VCaP (cell line): Measurements from ENCODE around the gene CCDC149.

Experiments
- H3K27ac ChIP-seq: fragments of 450-650 bp; 2 replicates; pipeline ENCODE4 v1.5.1; 2017
- CTCF ChIP-seq: fragments of 450-650 bp; conservative IDR thresholded peaks from 2 replicates; pipeline ENCODE4 v1.5.1; 2017; ENCODE audit warnings: mild to moderate bottlenecking, moderate library complexity

The CCDC149 gene

DNA sequence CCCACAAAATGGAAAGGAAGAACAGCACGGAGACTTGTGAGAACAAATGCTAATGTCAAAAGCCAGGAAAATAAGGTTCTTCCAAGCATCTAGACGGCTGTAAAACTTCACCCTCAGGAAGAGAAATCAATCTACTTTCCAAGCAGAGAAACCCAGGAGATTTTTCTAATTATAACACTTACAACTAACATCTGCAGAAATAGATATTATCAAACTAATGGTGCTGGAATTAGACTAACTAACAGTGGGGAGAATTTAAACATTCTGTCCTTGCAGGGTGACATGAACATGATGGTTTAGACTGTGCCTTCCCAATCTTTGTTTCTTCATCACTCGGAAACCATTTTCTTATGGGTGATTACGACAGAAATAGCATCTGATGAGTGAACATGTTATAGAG is 77.1 kb downstream of the CCDC149 start:
- no peak for TF ChIP-seq CTCF
- no peak overlapping the region for H3K27ac ChIP-seq

DNA sequence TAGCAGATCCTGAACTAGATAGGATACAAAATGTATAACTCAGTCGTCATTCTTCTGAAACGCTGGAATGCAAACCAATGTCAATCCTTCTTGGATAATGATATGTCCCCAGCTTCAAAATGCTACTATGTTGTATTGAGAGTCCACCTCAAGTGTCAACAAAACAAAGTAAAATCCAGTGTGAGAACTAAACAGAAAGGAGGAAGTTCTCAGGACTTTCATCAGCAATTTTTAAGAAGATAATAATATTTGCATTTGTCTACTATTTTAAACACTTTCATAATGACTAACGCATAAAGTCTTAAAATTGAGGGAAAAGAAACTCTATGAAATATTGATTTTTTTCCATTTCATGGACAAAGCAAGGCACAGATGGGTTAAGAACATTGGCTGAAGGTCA is 81.2 kb downstream of the CCDC149 start:
- H3K27ac ChIP-seq = no peak overlapping the region
- TF ChIP-seq CTCF = no peak

- H3K27ac ChIP-seq = no peak overlapping the region
- TF ChIP-seq CTCF = no peak
Observed at GRCh38 chr4:24824720-24825119, 88.1 kb downstream of the CCDC149 start.

DNA sequence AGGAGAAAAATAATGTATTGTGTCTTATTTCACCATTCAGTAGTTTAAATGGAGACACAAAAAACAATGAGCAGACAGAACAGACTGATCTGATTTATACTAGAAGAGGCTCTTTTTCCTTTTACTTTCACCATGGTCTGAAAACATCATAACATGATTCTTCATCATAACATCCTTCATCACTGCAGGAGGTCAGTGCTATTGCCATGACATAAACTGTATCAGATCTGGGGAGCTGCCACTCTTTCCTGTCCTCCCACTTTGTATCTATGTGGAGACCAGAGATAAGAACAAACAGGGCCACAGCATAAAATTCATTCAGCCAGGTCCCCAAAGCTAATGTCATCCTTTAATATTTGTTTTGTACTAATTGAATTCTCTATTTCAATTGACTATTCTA is 92.3 kb downstream of the CCDC149 start:
- H3K27ac ChIP-seq = no peak overlapping the region
- TF ChIP-seq CTCF = no peak

GRCh38 chr4:24816797-24817196 is 96.0 kb downstream of the CCDC149 start:
- no peak for TF ChIP-seq CTCF
- H3K27ac ChIP-seq = no peak overlapping the region

DNA sequence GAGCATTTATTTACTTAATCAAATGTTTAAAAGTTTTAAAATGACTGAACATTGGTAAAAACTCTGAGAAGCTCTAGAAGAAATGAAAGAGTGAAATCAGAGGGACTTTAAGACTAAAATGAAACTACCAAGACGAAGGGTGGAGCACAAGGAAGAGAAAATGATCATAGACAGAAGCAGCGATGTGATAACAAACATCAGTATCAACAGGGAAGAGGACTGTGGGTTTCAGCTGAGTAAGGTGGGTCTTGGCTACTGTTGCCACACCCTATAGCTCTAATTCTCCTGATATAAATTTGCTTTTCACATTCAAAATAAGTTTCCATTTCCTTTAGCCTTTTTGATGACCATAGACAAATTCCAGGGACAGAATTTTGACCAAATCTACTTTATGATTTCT is 99.1 kb downstream of the CCDC149 start:
- no peak overlapping the region for H3K27ac ChIP-seq
- no peak for TF ChIP-seq CTCF

GRCh38 chr4:24810871-24811631 is 101.8 kb downstream of the CCDC149 start:
- no peak overlapping the region for H3K27ac ChIP-seq
- no peak for TF ChIP-seq CTCF
